ENCODE data around the gene THAP6. TPM values are rescaled to one million over a fixed set of nuclear protein-coding genes. Genes with fewer than 3 reads are reported as not detected.
A peak's percentile ranks its signal among the peaks of the same experiment; 100 is the strongest.
"Not testable (repeated sequence)": the region's sequence is repeated elsewhere in the genome, so short reads cannot be mapped to it uniquely, and the experiment has no call there.

Gene THAP6
- total RNA-seq, 1 experiment from 2014 or later: 25.5 TPM

GRCh38 chr4:75516144-75516543 is 1.9 kb downstream of the THAP6 start:
- ChIA-PET POLR2A (no interaction called here), RAD21 (ENCODE audit: low non-redundant PET in 1 of 2, low total read pairs in 2 of 2, uncharacterized antibody in 2 of 2, unreplicated experiment in 2 of 2) (no interaction called here), CTCF (no interaction called here)
- H3K9me2 ChIP-seq (ENCODE audit: insufficient read depth): no peaks in the 10 kb centered on the region
- peaks cover 43% of the 10 kb centered on the region for H3K79me2 ChIP-seq (ENCODE audit: insufficient read depth, low read length)
- H2AFZ ChIP-seq (ENCODE audit: low read depth, low read length, poor library complexity, severe bottlenecking): no peak overlapping the region
- ATAC-seq (no peak), DNase-seq (ENCODE audit: low read depth, low spot score) (no peak)
- H3K27me3 ChIP-seq (ENCODE audit: insufficient read depth, low read length): no peaks in the 10 kb centered on the region
- TF ChIP-seq ZNF274 (IDR thresholded peaks at IDR 0.05; ENCODE audit: low read depth, low read length): no peak
- no peak for TF ChIP-seq CEBPB (IDR thresholded peaks at IDR 0.05; ENCODE audit: low read depth)
- TF ChIP-seq ZFX (IDR thresholded peaks at IDR 0.05): no peak
- TF ChIP-seq RAD21 (IDR thresholded peaks at IDR 0.05; ENCODE audit: low read depth): no peak
- no peak for TF ChIP-seq EZH2 (IDR thresholded peaks at IDR 0.05)
- TF ChIP-seq REST (IDR thresholded peaks at IDR 0.05; ENCODE audit: low read depth): no peak
- TF ChIP-seq CBX3 (IDR thresholded peaks at IDR 0.05; ENCODE audit: low read depth): no peak
- no peak for TF ChIP-seq MAX (IDR thresholded peaks at IDR 0.05)
- TF ChIP-seq YY1 (IDR thresholded peaks at IDR 0.05; ENCODE audit: extremely low read depth, insufficient replicate concordance, low read depth, low read length): no peak
- no peak for TF ChIP-seq EGR1 (IDR thresholded peaks at IDR 0.05; ENCODE audit: low read depth)
- TF ChIP-seq POLR2A (IDR thresholded peaks at IDR 0.05; ENCODE audit: borderline replicate concordance, extremely low read depth, insufficient read depth, insufficient read length): no peak
- intact Hi-C loops (cut with micrococcal nuclease): no loop called here
- peaks cover 8 to 24% of the 10 kb centered on the region in 2 experiments; a peak in 3 of 4 replicates for H3K4me1 ChIP-seq (ENCODE audit: control insufficient read depth in 1 of 2, insufficient read depth in 2 of 2, low read length in 2 of 2)
- peak overlapping the region; percentile 95; the same call in 1 of the 2 replicates for H3K4me2 ChIP-seq (ENCODE audit: low read length)
- no peaks in the 10 kb centered on the region for H4K20me1 ChIP-seq (ENCODE audit: insufficient read depth)
- no peaks in the 10 kb centered on the region for H3K9me3 ChIP-seq (ENCODE audit: control insufficient read depth in 1 of 2, insufficient read depth in 1 of 2, low read depth in 1 of 2, low read length in 2 of 2)
- H3K9ac ChIP-seq (ENCODE audit: low read length): no peak overlapping the region
- no peak overlapping the region for H3K27ac ChIP-seq (ENCODE audit: low read depth, low read length)
- H3K4me3 ChIP-seq (replicated peaks in 1 of 2; ENCODE audit: low read depth in 1 of 2, low read length in 2 of 2): no peak overlapping the region
- BruUV-seq (replicated peaks): no TSS peak
- H3K36me3 ChIP-seq (ENCODE audit: control insufficient read depth in 1 of 2, insufficient read depth in 2 of 2, low read length in 2 of 2): peaks cover 9 to 11% of the 10 kb centered on the region in 2 experiments; a peak in 3 of 4 replicates

GRCh38 chr4:75519452-75519851 is 5.2 kb downstream of the THAP6 start:
- POLR2A ChIA-PET; DNase-seq (ENCODE audit: low read depth, low spot score); H3K4me2 ChIP-seq (ENCODE audit: low read length); ATAC-seq; RAD21 ChIA-PET (ENCODE audit: low non-redundant PET in 1 of 2, low total read pairs in 2 of 2, uncharacterized antibody in 2 of 2, unreplicated experiment in 2 of 2); CTCF ChIA-PET; H3K27ac ChIP-seq (ENCODE audit: low read depth, low read length); H2AFZ ChIP-seq (ENCODE audit: low read depth, low read length, poor library complexity, severe bottlenecking); H3K4me3 ChIP-seq (replicated peaks in 1 of 2; ENCODE audit: low read depth in 1 of 2, low read length in 2 of 2); intact Hi-C loops (cut with micrococcal nuclease); H3K27me3 ChIP-seq (ENCODE audit: insufficient read depth, low read length); H3K9ac ChIP-seq (ENCODE audit: low read length); H3K9me2 ChIP-seq (ENCODE audit: insufficient read depth); BruUV-seq (replicated peaks); H3K9me3 ChIP-seq (ENCODE audit: control insufficient read depth in 1 of 2, insufficient read depth in 1 of 2, low read depth in 1 of 2, low read length in 2 of 2); H4K20me1 ChIP-seq (ENCODE audit: insufficient read depth): not testable (repeated sequence)
- Histone ChIP-seq H3K79me2 (ENCODE audit: insufficient read depth, low read length) (peaks cover 18% of the 10 kb centered on the region), H3K36me3 (ENCODE audit: control insufficient read depth in 1 of 2, insufficient read depth in 2 of 2, low read length in 2 of 2) (peaks cover 11 to 17% of the 10 kb centered on the region in 2 experiments; a peak in 3 of 4 replicates), H3K4me1 (ENCODE audit: control insufficient read depth in 1 of 2, insufficient read depth in 2 of 2, low read length in 2 of 2) (peaks cover 3 to 11% of the 10 kb centered on the region in 2 experiments; a peak in 3 of 4 replicates)

All from HCT116 (cell line).